NCI-H1092 treated with DMSO at 0.1 percent for 48 hours (cell line): ENCODE measurements around the gene WDR90.

Experiments used
- DNase-seq: peaks from one replicate; lab custom pipeline; 2025; lab: John Stamatoyannopoulos, UW

The WDR90 gene

DNA sequence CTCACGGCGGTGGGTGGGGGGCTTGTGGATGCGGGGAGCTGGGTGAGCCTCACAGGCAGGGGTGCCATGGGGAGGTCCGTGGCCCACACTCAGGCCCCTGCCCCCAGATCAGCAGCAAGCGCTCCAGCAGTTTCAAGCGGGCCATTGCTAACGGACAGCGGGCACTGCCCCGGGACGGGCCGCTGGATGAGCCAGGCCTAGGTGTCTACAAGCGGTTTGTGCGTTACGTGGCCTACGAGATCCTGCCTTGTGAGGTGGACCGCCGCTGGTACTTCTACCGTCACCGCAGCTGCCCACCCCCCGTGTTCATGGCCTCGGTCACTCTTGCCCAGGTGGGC lies 27.4 kb downstream of the WDR90 start:
- DNase-seq: no peak

DNA sequence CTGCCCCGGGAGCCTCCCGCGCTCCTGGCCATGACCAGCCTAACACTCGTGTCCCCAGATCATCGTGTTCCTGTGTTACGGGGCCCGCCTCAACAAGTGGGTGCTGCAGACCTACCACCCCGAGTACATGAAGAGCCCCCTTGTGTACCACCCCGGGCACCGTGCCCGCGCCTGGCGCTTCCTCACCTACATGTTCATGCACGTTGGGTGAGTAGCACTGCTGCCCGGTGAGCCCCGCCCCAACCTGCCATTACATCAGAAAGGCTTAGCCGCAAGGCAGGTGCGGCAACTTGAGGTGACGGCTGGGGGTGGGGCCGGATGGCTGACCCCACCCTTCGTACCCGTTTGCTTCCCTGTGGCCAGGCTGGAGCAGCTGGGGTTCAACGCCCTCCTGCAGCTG lies 27.7 kb downstream of the WDR90 start:
- DNase-seq: no peak

DNA sequence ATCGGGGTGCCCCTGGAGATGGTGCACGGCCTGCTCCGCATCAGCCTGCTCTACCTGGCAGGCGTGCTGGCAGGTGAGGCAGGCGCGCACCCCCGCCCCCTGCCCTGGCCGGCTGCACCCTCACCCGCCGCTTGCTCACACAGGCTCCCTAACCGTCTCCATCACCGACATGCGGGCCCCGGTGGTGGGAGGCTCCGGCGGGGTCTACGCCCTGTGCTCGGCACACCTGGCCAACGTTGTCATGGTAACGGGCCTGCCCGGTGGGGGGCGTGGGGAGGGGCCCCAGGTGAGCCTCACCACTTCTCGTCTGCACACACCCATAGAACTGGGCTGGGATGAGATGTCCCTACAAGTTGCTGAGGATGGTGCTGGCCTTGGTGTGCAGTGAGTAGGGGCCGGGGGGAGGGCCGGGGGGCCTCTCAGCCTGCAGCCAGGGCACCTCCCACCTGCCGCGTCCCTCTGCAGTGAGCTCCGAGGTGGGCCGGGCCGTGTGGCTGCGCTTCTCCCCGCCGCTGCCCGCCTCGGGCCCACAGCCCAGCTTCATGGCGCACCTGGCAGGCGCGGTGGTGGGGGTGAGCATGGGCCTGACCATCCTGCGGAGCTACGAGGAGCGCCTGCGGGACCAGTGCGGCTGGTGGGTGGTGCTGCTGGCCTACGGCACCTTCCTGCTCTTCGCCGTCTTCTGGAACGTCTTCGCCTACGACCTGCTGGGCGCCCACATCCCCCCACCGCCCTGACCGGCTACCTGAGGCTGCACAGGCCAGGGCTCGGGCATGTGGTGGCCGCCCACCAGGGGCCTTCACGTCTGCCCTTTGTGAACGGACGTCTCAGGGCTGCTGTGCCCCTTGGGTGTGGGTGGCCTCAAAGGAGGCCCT lies 28.4 kb downstream of the WDR90 start:
- DNase-seq: no peak

DNA sequence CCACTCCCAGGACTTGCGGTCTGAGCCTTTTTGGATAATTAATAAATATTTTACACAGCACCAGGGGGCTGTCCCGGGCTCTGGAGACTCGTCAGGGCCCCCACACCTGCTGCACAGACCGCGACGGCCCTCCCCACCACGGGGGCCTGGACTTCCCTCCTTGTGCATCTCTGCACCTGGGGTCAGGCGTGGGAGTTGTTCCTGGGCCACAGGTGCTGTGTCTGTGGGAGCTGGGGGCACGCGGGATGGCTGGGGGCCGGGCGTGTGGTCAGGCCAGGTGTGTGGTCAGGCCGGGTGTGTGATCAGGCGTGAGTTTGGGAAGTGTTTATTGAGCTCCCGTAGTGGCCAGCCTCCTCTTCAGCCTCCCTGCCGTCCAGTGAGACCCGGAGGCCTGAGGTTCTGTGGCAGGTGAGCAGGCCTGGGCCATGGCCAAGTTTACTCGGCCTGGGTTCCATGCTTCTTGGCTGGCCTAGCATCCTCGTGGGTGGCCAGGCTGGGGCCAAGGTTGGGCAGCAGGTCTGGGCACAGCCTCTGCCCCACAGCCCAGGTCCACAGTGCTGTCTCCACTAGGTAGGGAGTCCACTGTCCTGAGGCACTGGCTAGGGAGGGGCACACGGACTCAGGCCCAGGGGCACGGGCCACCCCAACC lies 29.2 kb downstream of the WDR90 start:
- DNase-seq: no peak

DNA sequence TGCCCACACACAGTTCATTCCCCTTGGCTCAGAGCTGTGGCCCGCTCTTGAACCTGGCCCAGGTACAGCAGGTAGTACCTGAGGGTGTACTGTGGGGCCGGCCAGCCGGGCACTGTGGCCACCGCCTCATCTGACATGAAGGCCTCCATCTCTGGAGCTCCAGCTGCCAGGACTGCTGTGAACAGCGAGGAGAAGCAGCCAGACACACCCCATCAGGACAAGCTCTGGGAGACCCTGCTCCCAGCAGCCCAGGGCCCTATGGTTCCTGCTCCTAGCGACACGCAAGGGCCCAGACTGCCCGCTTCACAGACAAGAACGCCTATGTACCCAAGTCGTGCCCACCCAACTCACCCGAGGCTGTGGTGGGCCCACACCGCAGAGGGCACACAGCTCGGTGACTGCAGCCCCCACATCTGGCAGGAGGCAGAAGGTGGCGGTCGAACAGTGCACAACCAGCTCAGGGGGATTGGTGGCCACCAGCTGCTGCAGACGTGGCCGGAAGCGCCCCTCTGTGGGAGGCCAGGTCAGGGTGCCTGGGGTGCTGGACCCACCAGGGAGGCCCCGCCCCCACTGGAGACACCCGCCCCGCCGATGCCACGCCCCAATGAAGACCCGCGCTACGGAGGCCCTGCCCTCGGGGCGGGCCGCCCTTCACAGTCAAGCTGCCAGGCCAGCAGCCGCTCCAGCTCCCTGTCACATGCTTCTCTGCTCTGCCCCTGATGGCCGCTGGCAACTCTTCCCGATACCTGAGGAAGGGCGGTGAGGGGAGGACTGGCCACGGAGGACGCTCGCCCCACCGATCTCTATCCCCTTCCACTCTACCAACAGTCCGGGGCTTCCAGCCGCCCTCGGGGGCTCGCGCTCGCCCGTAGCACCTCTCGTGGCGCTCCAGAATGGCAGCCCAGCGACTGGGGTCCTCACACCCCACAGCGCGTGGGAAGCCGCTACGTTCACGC lies 30.0 kb downstream of the WDR90 start:
- peak; percentile 77 for DNase-seq

DNA sequence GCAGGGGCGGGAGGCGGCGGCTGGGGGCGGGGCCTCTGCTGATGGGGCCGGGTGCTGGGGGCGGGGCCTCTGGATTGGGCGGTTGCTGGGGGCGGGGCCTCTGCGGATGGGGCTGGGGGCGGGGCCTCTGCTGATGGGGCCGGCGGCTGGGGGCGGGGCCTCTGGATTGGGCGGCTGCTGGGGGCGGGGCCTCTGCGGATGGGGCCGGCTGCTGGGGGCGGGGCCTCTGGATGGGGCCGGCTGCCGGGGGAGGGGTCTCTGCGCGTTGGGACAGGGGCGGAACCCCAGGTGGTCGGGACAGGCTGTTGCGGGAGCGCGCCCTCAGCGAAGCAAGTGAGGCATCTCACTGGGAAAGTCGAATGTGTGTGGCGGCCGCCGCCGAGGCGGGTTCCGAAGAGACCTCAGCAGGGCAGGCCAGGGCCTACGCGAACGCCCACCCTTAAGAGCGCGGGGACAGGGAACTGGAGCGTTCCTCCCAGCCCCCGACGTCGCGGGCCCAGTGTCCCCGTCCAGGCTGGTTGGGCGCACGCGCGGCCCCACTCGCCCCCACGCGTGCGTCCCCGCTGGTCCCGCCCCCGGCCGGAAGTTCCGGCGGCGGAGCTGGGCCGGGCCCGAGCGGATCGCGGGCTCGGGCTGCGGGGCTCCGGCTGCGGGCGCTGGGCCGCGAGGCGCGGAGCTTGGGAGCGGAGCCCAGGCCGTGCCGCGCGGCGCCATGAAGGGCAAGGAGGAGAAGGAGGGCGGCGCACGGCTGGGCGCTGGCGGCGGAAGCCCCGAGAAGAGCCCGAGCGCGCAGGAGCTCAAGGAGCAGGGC lies 30.9 kb downstream of the WDR90 start, which contains the start of gene STUB1:
TSS of gene STUB1 (plus strand) at position 597 of the 811 bp plus-strand sequence. CDS start at position 713, 116 bp downstream.
- DNase-seq: peak; percentile 88

DNA sequence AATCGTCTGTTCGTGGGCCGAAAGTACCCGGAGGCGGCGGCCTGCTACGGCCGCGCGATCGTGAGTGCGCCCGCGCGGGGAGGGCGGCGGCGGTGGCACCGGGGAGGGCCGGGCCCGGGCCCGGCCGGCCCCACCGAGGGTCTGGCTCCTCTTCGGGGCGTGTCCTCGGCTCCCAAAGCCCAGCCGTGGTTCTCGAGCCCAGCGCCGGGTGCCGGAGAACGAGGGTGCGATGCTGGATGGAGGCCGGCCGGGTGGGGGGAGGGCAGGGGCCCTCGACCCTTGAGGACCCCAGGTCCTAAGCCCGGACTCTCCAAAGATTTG lies 31.4 kb downstream of the WDR90 start:
- DNase-seq: no peak

DNA sequence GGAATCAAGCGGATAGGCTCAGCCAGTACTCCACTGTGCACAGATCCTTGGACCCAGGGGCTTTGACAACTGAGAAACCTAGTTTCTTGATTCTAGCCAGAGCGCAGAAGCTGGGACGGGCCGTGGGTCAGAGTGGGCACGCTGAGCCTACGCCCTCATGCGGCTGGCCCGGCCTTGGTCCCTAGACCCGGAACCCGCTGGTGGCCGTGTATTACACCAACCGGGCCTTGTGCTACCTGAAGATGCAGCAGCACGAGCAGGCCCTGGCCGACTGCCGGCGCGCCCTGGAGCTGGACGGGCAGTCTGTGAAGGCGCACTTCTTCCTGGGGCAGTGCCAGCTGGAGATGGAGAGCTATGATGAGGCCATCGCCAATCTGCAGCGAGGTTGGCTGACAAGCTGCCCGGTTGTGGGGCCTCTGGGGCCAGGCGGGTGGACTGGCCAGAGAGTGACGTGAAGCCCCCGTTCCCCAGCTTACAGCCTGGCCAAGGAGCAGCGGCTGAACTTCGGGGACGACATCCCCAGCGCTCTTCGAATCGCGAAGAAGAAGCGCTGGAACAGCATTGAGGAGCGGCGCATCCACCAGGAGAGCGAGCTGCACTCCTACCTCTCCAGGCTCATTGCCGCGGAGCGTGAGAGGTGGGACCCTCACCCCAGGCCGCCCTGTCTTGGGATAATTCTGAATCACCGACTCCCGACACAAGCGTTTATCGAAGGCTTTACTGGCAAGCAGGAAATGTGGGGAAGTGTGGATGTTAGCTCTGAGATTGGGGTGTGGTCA lies 32.0 kb downstream of the WDR90 start:
- DNase-seq: no peak

DNA sequence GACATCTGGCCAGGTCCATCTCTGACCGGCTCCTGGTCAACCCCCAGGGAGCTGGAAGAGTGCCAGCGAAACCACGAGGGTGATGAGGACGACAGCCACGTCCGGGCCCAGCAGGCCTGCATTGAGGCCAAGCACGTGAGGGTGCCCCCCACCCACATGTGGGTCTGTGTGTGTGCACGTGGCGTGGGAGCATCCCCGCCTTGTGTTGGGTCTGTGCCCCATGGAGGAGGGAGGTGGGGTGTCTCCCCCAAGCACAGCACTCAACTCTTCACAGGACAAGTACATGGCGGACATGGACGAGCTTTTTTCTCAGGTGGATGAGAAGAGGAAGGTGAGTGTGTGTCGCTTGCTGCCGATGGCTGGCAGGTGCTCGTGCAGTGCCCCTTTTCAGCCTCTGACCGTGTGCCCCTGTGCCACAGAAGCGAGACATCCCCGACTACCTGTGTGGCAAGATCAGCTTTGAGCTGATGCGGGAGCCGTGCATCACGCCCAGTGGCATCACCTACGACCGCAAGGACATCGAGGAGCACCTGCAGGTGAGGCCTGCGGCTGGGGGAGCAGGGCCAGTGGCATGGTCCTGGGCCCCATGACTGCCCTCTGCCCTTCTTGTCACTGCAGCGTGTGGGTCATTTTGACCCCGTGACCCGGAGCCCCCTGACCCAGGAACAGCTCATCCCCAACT lies 32.7 kb downstream of the WDR90 start:
- no peak for DNase-seq

DNA sequence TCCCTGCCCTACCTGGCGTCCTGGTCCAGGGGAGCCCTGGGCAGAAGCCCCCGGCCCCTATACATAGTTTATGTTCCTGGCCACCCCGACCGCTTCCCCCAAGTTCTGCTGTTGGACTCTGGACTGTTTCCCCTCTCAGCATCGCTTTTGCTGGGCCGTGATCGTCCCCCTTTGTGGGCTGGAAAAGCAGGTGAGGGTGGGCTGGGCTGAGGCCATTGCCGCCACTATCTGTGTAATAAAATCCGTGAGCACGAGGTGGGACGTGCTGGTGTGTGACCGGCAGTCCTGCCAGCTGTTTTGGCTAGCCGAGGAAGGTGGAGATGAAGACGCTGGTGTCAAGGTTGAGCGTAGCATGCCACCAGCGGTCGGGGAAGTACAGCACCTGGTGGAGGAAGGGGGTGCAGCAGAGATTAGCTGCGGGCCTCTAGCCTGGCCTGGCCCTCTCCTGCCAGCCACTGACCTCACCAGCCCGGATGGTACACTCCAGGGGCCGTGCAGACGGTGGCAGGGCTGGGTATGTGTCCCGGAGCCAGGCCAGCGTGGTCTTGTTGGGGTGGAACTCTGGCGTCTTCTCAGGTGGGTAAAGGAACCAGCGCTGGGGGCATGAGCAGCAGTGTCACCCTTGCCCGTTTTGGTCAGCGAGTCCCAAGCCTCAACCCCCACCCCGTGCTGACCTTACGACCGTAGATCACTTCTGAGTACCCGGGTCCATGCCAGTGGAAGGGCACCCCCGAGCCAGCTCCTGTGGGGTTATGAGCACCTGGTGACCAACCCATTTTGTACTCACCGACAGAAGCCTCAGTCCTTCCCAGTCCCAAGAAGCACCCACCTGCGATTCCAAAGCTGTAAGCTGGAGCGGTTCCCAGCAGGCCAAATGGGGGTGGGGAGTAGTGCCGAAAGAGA lies 33.6 kb downstream of the WDR90 start:
- DNase-seq: no peak

DNA sequence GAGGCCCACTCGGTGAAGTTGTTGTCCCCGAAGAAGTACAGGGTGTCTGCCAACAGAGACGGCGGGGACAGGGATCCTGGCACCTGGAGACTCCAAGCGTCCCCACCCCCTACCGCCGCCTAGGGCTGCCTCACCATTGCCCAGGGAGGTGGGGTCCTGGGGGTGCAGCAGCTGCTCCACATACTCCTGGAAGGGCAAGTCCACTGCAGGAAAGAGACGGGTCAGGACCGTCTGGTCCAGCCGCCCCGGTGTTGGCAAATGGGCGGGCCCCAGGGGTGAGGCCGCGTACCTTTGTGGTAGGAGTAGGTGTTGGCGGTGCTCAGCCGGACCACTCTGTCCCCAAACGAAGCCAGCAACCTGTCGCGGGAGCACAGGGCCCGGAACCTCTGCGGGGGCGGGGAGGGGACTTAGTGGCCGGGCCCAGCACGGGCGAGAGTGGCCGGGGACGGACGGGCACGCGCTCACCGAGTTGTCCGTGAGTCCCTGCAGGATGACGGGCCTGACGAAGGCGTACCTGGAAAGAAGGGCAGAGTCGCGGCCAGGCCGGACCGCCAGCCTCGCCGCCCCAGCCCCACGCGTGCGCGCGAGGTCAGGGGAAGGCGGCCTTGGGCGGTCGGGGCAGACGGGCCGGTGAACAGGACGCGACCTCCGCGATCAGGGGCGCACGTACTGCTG lies 34.4 kb downstream of the WDR90 start:
- DNase-seq: no peak

DNA sequence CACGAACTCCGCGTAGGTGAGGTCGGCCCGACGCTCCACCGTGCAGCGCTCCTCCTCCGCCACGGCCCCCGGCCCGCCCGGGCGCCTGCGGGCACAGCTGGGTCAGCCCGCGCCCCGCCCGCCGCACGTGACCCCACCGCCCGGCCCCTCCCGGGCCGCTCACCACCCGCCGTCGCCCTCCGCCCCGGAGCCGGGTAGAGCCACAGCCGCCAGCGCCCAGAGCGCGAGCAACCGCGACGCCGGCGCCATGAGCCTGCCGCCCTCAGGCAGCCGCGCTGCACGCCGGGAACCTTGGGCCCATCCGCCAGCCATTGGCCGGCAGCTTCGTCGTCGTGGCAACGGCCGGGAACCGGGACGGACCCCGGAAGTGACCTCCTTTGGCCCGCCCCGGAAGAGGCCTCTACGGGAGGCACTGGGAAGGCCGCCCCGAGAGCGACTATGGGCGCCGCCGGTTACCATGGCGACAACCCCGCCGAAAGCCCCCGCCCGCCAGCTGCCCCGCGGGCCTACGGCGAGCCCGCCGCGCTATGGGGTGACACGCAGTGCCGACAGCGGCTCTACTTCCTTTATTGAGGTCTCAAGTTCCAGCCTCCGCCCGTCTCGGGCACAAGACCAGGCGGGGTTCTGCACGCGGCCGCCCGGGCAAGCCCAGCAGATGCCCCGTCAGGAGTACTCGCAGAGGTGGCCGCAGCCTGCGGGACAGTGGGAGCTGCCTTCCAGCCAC lies 35.1 kb downstream of the WDR90 start, which contains the start of gene JMJD8:
TSS of gene JMJD8 (minus strand) at position 264 of the 724 bp plus-strand sequence. CDS start at position 249, 15 bp downstream.
- peak; percentile 96 for DNase-seq

DNA sequence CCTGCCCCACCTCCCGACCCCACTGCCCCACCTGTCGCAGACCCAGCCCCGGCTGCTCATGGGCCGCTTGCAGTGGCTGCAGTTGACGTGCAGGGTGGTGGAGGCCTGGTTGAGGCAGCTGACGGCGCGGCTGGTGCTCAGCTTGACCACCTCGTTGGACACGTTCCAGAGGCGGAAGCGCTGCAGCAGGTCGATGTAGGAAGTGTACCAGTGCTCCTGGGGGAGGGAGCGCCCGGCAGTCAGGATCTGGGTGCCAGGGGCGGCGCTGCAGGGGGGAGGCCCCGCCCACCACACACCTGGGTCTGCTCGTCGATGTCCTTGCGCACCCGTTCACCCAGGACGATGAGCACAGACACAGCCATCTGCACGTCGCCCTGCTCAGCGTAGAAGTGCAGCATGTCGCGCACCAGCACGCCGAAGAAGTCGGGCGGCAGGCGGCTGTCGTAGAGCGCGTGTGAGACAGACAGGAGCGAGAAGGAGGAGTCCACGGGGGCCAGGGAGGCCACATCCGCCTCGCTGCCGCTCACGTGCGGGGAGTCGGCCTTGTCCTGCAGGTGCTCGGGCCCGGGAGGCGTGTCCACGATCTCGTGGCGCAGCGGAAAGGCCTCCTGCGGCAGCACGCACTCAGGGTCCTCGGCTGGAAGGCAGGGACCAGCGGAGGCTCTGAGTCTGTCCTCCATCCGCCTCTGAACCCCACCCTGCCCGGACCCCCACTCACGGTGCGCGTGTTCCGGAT lies 36.0 kb downstream of the WDR90 start:
- peak; percentile 52 for DNase-seq

DNA sequence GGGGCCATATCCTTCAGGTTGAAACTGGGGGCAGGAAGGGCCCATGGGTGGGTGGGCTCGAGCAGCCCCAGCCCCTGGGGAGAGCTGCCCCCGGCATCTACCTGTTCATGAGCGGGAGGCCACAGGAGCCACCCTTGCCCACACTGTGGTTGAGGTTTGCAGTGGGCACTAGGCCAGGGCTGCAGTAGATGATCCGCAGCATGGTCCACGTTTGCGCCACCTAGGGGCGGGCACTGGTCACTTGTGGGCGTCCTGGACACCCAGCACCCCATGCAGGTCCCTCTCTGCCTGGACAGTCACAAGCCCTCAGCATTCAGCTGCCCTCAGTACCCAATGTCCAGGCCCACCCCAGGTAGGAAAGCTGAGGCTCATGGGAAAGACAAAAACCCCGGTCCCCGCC lies 36.8 kb downstream of the WDR90 start:
- no peak for DNase-seq

DNA sequence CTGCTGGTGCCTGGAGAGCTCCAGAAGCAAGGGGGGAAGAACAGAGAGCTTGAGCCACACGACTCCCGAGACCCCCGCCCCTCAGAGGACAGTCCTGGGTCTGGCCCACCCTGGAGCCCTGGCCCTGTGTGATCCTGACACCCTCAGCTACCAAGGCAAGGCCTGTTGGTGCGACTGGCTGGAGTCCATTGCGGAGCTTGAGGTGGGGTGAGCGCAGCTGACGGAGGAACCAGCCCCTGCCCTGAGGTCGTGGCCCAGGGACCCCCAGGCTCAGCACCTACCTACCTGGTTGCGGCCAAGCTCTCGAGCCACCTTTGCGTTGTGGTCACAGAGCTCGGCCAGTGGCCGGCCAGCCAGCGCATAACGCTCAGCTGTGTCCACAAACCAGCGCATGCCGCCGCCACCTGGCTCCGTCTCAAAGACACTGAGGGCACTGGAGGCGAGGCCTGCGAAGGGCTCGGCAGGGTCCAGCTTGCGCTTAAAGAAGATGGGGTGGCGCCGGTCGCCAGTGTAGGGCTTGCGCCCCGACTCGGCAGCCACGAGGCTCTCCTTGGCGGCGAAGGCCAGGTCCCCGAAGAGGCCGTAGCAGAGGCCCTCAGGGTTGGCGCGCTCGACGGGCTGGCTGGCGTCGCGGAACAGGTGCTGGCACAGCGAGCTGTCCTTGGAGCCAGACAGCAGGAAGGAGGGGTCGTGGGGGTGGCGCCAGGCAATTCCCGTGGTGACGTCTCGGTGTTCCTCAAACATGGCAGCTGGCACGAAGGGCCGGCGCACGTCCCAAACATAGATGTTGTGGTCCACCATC lies 37.5 kb downstream of the WDR90 start:
- no peak for DNase-seq

DNA sequence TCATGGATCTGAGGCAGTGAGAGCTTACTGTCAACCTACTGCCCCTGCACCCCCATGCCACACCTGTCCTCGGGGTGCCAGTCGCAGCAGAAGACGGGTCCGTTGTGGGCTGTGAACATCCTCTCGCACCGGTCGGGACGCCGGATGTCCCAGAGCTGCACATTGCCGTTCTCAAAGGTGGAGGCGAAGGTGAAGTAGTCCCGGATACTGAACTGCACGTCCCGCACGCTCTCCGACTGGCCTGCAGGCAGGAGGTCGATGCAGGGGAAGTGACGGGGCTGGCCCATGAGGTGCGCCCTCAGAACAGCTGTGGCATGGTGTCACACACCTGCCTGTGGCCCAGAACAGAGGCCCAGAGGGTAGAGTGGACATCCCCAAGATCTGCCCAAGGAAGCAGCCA lies 38.3 kb downstream of the WDR90 start:
- no peak for DNase-seq
